ENCODE results near the gene KIF3A.
A peak's percentile ranks its signal among the peaks of the same experiment; 100 is the strongest.

The KIF3A gene

DNA sequence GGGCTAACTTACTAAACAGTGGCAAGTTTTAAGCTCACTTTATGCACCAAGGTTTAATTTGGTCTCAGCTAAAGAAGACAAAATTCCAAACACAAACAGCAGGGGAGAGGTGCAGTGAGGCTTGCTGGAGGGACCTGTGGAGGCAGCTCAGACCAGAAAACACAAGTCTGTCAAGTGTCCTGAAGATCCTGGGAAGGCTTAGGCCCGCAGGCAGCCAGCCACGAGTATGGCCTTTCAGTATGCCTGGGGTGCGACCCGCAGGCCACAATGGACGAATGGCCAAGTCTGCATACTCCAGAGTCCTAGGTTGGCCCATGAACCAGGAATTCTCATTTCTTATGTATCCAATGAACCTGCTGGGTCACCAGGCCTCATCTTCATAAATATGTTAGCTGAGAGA is 19.2 kb upstream of the KIF3A start:
- TF ChIP-seq, protein P1, sequence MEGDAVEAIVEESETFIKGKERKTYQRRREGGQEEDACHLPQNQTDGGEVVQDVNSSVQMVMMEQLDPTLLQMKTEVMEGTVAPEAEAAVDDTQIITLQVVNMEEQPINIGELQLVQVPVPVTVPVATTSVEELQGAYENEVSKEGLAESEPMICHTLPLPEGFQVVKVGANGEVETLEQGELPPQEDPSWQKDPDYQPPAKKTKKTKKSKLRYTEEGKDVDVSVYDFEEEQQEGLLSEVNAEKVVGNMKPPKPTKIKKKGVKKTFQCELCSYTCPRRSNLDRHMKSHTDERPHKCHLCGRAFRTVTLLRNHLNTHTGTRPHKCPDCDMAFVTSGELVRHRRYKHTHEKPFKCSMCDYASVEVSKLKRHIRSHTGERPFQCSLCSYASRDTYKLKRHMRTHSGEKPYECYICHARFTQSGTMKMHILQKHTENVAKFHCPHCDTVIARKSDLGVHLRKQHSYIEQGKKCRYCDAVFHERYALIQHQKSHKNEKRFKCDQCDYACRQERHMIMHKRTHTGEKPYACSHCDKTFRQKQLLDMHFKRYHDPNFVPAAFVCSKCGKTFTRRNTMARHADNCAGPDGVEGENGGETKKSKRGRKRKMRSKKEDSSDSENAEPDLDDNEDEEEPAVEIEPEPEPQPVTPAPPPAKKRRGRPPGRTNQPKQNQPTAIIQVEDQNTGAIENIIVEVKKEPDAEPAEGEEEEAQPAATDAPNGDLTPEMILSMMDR (IDR thresholded peaks at IDR 0.05), result no peak
- intact Hi-C loops (cut with DNase I; ENCODE audit: low total_unique reads), result no loop called here
- no peak overlapping the region for H3K4me3 ChIP-seq
- DNase-seq, result no peak
- H3K4me1 ChIP-seq, result peaks cover 0 to 5% (median 0%) of the 10 kb centered on the region in 4 donors
- no peaks in the 10 kb centered on the region for H3K27me3 ChIP-seq
- H3K9me3 ChIP-seq, result no peaks in the 10 kb centered on the region
- peaks cover 15 to 44% (median 39%) of the 10 kb centered on the region in 3 donors for H3K36me3 ChIP-seq
- no peak overlapping the region for H3K27ac ChIP-seq

DNA sequence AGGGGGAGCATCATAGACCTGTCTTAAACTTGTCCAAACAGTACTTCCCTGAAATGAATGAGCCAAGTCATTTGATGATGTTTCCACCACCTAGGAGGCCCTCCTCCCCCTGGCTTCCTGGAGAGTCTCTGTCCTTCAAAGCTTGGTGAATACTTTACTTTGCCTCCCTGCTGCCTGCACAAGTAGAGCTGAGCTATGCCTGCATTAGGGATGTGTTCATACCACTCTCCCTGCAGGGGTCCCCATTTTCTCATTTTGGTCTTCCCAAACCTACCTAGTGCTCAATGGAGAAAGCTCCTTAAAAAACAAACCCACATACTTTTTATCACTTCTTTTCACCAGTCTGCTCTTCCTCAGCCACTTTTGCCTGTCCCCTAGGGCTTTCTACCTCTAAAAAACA is 17.6 kb upstream of the KIF3A start:
- Histone ChIP-seq H3K36me3 (peaks cover under 1 to 29% (median 23%) of the 10 kb centered on the region in 3 donors), H3K4me1 (peaks cover 0 to 5% (median 0%) of the 10 kb centered on the region in 4 donors), H3K27ac (no peak overlapping the region), H3K9me3 (no peaks in the 10 kb centered on the region), H3K4me3 (no peak overlapping the region), H3K27me3 (no peaks in the 10 kb centered on the region)
- TF ChIP-seq, protein P1 (IDR thresholded peaks at IDR 0.05), result peak; percentile 22 to 31
- intact Hi-C loops (cut with DNase I; ENCODE audit: low total_unique reads), result loop anchor here (5.0 kb wide), 1 partner anchor 62 kb away; no protein-coding TSS in a partner anchor
- DNase-seq, result no peak

DNA sequence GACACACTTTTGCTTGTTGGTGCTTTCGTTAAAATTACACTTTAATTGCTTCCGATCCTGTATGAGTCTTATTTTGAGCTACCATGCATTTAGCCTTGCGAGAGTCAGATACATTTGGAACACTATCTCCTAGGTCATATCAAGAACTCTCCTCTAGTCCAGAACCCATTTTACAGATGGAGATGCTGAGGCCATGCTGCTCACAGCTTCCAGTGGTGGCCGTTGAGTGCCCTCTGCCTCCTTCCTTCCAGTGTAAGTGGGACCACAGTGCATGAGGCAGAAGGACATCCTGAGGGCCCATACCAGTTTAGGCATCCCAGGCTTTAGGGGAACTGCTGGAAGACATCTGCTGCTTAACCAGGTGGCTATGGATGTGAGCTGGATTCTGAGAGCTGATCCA is 16.8 kb upstream of the KIF3A start:
- TF ChIP-seq, protein P1 (IDR thresholded peaks at IDR 0.05), result no peak
- H3K9me3 ChIP-seq, result no peaks in the 10 kb centered on the region
- intact Hi-C loops (cut with DNase I; ENCODE audit: low total_unique reads), result loop anchor here (5.0 kb wide), 1 partner anchor 63 kb away; no protein-coding TSS in a partner anchor

GRCh38 chr5:132753135-132753987 is 16.0 kb upstream of the KIF3A start:
- no peak overlapping the region for H3K27ac ChIP-seq
- H3K27me3 ChIP-seq, result no peaks in the 10 kb centered on the region
- TF ChIP-seq, protein P1 (IDR thresholded peaks at IDR 0.05), result no peak
- H3K9me3 ChIP-seq, result no peaks in the 10 kb centered on the region
- peaks cover 0 to 13% (median 7%) of the 10 kb centered on the region in 3 donors for H3K36me3 ChIP-seq
- intact Hi-C loops (cut with DNase I; ENCODE audit: low total_unique reads), result loop anchor here (5.0 kb wide), 1 partner anchor 64 kb away; no protein-coding TSS in a partner anchor
- DNase-seq, result no peak
- H3K4me3 ChIP-seq, result no peak overlapping the region
- H3K4me1 ChIP-seq, result peaks cover 0 to 5% (median 0%) of the 10 kb centered on the region in 4 donors

More for the DNA sequence above, 16.8 kb upstream of the KIF3A start:
- H3K4me3 ChIP-seq, result no peak overlapping the region
- H3K27me3 ChIP-seq, result no peaks in the 10 kb centered on the region
- H3K36me3 ChIP-seq, result peaks cover 0 to 20% (median 14%) of the 10 kb centered on the region in 3 donors
- no peak overlapping the region for H3K27ac ChIP-seq
- peaks cover 0 to 5% (median 0%) of the 10 kb centered on the region in 4 donors for H3K4me1 ChIP-seq
- no peak for DNase-seq

DNA sequence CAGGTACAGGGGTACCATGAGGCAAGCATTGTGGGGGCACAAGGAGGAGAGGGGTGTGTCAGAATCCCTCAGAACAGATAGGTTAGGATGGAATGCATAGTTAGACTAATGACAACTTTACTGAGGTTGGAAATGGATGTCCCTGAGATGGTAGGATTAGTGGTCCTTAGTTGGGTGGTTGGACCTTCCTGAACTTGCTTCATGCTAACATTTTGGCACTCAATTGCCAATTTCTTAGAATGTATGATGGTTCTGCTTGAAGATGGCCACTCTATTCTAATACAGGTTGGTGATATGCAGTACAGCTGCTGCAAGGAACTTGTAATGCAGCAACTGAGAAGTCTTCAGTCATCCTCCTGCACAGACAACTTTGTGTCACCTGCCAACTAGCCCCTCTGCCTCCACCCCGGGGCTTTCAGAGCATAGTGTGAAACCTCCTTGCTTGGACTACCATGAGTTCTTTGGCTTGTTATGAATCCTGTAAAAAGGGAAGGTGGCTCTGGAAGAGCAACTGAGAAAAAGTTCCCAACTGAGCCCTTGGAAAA is 15.3 kb upstream of the KIF3A start:
- intact Hi-C loops (cut with DNase I; ENCODE audit: low total_unique reads), result loop anchor here (5.0 kb wide), 1 partner anchor 65 kb away; no protein-coding TSS in a partner anchor
- H3K4me3 ChIP-seq, result no peak overlapping the region
- H3K36me3 ChIP-seq, result peaks cover 0 to 6% (median 0%) of the 10 kb centered on the region in 3 donors
- DNase-seq, result no peak
- no peak overlapping the region for H3K27ac ChIP-seq
- TF ChIP-seq, protein P1 (IDR thresholded peaks at IDR 0.05), result no peak
- peaks cover 0 to 8% (median under 1%) of the 10 kb centered on the region in 4 donors for H3K4me1 ChIP-seq
- no peaks in the 10 kb centered on the region for H3K9me3 ChIP-seq
- H3K27me3 ChIP-seq, result peaks cover 0 to 4% of the 10 kb centered on the region in 2 donors
